ENCODE results near the gene CHAC1. TPM values are rescaled to one million over a fixed set of nuclear protein-coding genes. Genes with fewer than 3 reads are reported as not detected.

Gene CHAC1
- total and polyA plus RNA-seq, 4 donors = 0.17 to 11.9 (median 11.6) TPM

DNA sequence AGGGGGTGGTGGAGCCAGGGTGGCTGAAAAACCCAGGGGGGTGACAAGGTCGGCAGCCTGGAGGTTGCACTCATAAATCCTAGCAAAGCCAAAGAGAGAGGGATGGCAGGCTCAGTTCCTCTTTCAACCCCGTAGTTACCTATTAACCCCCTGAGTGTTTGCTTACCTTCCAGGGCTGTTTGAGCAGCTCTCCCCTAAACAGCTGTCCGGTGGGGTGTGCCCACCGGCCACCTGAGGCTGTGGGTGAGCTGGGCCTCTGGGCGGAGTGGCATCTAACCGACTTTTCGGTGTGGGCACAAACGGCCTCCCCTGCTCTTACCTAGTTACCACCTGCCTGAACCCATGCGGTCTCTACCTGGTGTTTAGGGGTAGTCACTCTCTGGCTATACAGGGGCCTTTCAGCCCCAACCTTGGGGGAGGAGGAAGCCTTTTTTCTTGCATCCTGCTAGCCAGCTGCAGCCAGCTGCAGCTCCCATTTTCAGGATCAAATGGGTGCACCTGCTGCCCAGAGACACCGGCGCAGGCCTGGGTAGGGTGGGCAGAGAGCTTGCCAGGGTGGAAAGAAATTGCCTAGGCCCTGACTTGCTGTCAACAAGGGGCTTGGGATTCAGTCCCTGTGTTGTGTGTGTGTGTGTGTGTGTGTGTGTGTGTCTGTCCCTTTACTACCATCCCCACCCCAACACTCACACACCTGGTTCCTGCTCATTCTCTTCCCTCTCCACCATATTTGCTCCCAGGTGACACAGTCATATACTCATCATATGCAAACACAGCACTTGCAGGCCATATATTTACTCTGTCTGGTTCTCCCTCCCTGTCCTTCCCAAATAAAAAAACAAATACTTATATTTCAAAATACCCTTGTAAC, 20.4 kb upstream of the CHAC1 start:
- DNase-seq (peak in 2 of 3 donors; percentile 36 to 76), ATAC-seq (ENCODE audit: insufficient read depth, low FRiP score) (no peak)
- H3K9me3 ChIP-seq (ENCODE audit: control insufficient read depth in 4 of 4, insufficient read depth in 3 of 4, low read length in 3 of 4) = no peaks in the 10 kb centered on the region
- H3K4me3 ChIP-seq = peak overlapping the region; percentile 69
- peak overlapping the region in 1 of 2 donors; percentile 55 for H3K27ac ChIP-seq (ENCODE audit: low read depth in 1 of 2, low read length in 1 of 2)
- H3K27me3 ChIP-seq (ENCODE audit: control insufficient read depth in 3 of 3, insufficient read depth in 3 of 3, low read length in 2 of 3) = peaks cover 0 to 23% (median 22%) of the 10 kb centered on the region in 3 donors
- no peak overlapping the region for H3K9ac ChIP-seq (ENCODE audit: insufficient read depth in 1 of 2, low read length in 2 of 2)
- peaks cover 0 to 19% (median 0%) of the 10 kb centered on the region in 4 donors for H3K36me3 ChIP-seq (ENCODE audit: control insufficient read depth in 4 of 4, insufficient read depth in 4 of 4, low read length in 4 of 4)
- peaks cover 0 to 35% (median 34%) of the 10 kb centered on the region in 5 donors for H3K4me1 ChIP-seq (ENCODE audit: control insufficient read depth in 5 of 5, insufficient read depth in 5 of 5, low read length in 5 of 5)
- TF ChIP-seq CTCF (IDR thresholded peaks at IDR 0.05; ENCODE audit: control extremely low read depth, extremely low read depth) = no peak
- 36 to 57% methylated on average over 11 of the region's 11 CpGs for WGBS, 2 donors

GRCh38 chr15:40933517-40933902, 19.8 kb upstream of the CHAC1 start:
- no peak for TF ChIP-seq CTCF (IDR thresholded peaks at IDR 0.05; ENCODE audit: control extremely low read depth, extremely low read depth)
- Histone ChIP-seq H3K27ac (ENCODE audit: low read depth in 1 of 2, low read length in 1 of 2) (no peak overlapping the region), H3K4me1 (ENCODE audit: control insufficient read depth in 5 of 5, insufficient read depth in 5 of 5, low read length in 5 of 5) (peaks cover 0 to 35% (median 31%) of the 10 kb centered on the region in 5 donors), H3K27me3 (ENCODE audit: control insufficient read depth in 3 of 3, insufficient read depth in 3 of 3, low read length in 2 of 3) (peaks cover 0 to 22% (median 20%) of the 10 kb centered on the region in 3 donors), H3K9me3 (ENCODE audit: control insufficient read depth in 4 of 4, insufficient read depth in 3 of 4, low read length in 3 of 4) (no peaks in the 10 kb centered on the region), H3K4me3 (no peak overlapping the region), H3K36me3 (ENCODE audit: control insufficient read depth in 4 of 4, insufficient read depth in 4 of 4, low read length in 4 of 4) (peaks cover 0 to 19% (median 0%) of the 10 kb centered on the region in 4 donors), H3K9ac (ENCODE audit: insufficient read depth in 1 of 2, low read length in 2 of 2) (no peak overlapping the region)
- DNase-seq = no peak
- ATAC-seq (ENCODE audit: insufficient read depth, low FRiP score) = no peak
- WGBS, 2 donors = 23 to 39% methylated on average over 3 of the region's 3 CpGs

DNA sequence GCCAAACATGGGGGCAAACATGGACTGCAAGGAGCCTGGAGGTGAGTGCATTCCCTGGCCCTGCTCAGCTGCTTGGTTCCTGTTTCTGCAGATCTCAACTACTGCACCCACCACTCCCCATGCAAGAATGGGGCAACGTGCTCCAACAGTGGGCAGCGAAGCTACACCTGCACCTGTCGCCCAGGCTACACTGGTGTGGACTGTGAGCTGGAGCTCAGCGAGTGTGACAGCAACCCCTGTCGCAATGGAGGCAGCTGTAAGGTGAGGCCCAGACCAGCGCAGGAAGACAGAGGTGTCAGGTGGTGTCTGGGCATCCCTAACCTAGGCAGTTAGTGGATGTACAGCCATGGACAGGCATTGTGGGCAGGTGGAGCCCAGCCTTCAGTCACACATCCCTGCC, 18.8 kb upstream of the CHAC1 start:
- Histone ChIP-seq H3K4me1 (ENCODE audit: control insufficient read depth in 5 of 5, insufficient read depth in 5 of 5, low read length in 5 of 5) (peaks cover 0 to 35% (median 27%) of the 10 kb centered on the region in 5 donors), H3K9me3 (ENCODE audit: control insufficient read depth in 4 of 4, insufficient read depth in 3 of 4, low read length in 3 of 4) (no peaks in the 10 kb centered on the region), H3K27ac (ENCODE audit: low read depth in 1 of 2, low read length in 1 of 2) (peak overlapping the region in 1 of 2 donors; percentile 68), H3K36me3 (ENCODE audit: control insufficient read depth in 4 of 4, insufficient read depth in 4 of 4, low read length in 4 of 4) (peaks cover 0 to 22% (median 0%) of the 10 kb centered on the region in 4 donors), H3K9ac (ENCODE audit: insufficient read depth in 1 of 2, low read length in 2 of 2) (no peak overlapping the region), H3K4me3 (no peak overlapping the region), H3K27me3 (ENCODE audit: control insufficient read depth in 3 of 3, insufficient read depth in 3 of 3, low read length in 2 of 3) (peaks cover 0 to 18% (median 16%) of the 10 kb centered on the region in 3 donors)
- no peak for TF ChIP-seq CTCF (IDR thresholded peaks at IDR 0.05; ENCODE audit: control extremely low read depth, extremely low read depth)
- ATAC-seq (ENCODE audit: insufficient read depth, low FRiP score) = no peak
- 85 to 89% methylated on average over 6 of the region's 6 CpGs for WGBS, 2 donors
- DNase-seq = no peak
